A673 (cell line): ENCODE measurements around the gene ARFGAP1. TPM values are rescaled to one million over a fixed set of nuclear protein-coding genes. Genes with fewer than 3 reads are reported as not detected.

Source experiments
- BruUV-seq: library from RNA; stranded (reverse); fragments of 400-500 nt; replicated peaks from 2 replicates; lab custom pipeline; 2021; lab: Mats Ljungman, UMichigan
- CTCF ChIA-PET: fragments of 300-600 bp; sonication (Branson Sonifier 250); formaldehyde crosslinking; loops from one replicate; lab custom pipeline; 2022; ENCODE audit warnings: antibody characterized with exemption; lab: Charles Lee
- POLR2A ChIA-PET: fragments of 300-600 bp; sonication (Branson Sonifier 250); formaldehyde crosslinking; loops from one replicate; lab custom pipeline; 2022; ENCODE audit warnings: antibody characterized with exemption; ENCODE audit not compliant: low non-redundant PET; lab: Charles Lee
- DNase-seq: peaks from one replicate; pipeline ENCODE4 v3.0.0-alpha.2; 2015; ENCODE audit warnings: low spot score
- H3K27ac ChIP-seq: fragments of 200-600 bp; sonication (generic); 2 replicates; pipeline ENCODE4 v1.5.1; 2016; ENCODE audit warnings: mixed run types, low read depth, mild to moderate bottlenecking, mixed read lengths, antibody characterized with exemption, low read length; ENCODE audit not compliant: poor library complexity, severe bottlenecking
- H3K27me3 ChIP-seq: fragments of 200-600 bp; sonication (generic); replicated peaks from 2 replicates; pipeline ENCODE4 v1.6.1; 2017; ENCODE audit warnings: mixed run types, low read depth, mild to moderate bottlenecking, mixed read lengths, antibody characterized with exemption, low read length; ENCODE audit not compliant: insufficient read depth, poor library complexity
- H3K36me3 ChIP-seq: fragments of 200-600 bp; sonication (generic); 2 replicates; pipeline ENCODE4 v1.6.1; 2016; ENCODE audit warnings: mixed run types, mild to moderate bottlenecking, mixed read lengths, antibody characterized with exemption, low read length; ENCODE audit not compliant: insufficient read depth, poor library complexity, severe bottlenecking
- H3K4me1 ChIP-seq: fragments of 200-600 bp; sonication (generic); 2 replicates; pipeline ENCODE4 v1.6.1; 2017; ENCODE audit warnings: mixed run types, mild to moderate bottlenecking, mixed read lengths, antibody characterized with exemption, low read length; ENCODE audit not compliant: insufficient read depth, poor library complexity, severe bottlenecking
- H3K4me3 ChIP-seq: fragments of 200-600 bp; sonication (generic); 2 replicates; pipeline ENCODE4 v1.5.1; 2016; ENCODE audit warnings: low read depth, mixed run types, mild to moderate bottlenecking, mixed read lengths, low read length; ENCODE audit not compliant: poor library complexity, severe bottlenecking
- H3K9me3 ChIP-seq: fragments of 200-600 bp; sonication (generic); 2 replicates; pipeline ENCODE4 v1.6.1; 2016; ENCODE audit warnings: mixed run types, low read depth, mild to moderate bottlenecking, mixed read lengths, antibody characterized with exemption, low read length; ENCODE audit not compliant: poor library complexity, severe bottlenecking
- EZH2 ChIP-seq: fragments of 200-600 bp; sonication (generic); IDR thresholded peaks from 2 replicates; pipeline ENCODE4 v1.6.1; 2017; ENCODE audit warnings: borderline replicate concordance, low read depth, mild to moderate bottlenecking, mixed read lengths, antibody characterized with exemption, low read length; ENCODE audit not compliant: poor library complexity, severe bottlenecking
- intact Hi-C: fragments of 100-400 bp; cut with micrococcal nuclease; formaldehyde crosslinking; loops from one replicate; pipeline ENCODE4 v1.10.0; 2022; ENCODE audit not compliant: unreplicated experiment
- total RNA-seq: library from RNA; stranded (reverse); gene quantifications from 2 replicates; pipeline ENCODE4 v1.2.3, GENCODE V29; 2021
- TF ChIP-seq, protein P1 (sequence below): fragments of 300-800, 200-600 bp; sonication (generic); conservative IDR thresholded peaks from 2 replicates; pipeline ENCODE4 v1.5.1; 2017; ENCODE audit warnings: low read depth, mild to moderate bottlenecking, antibody characterized with exemption, low read length, moderate library complexity, mixed read lengths

Gene ARFGAP1
- total RNA-seq, 1 experiment from 2014 or later, result 90.4 TPM

DNA sequence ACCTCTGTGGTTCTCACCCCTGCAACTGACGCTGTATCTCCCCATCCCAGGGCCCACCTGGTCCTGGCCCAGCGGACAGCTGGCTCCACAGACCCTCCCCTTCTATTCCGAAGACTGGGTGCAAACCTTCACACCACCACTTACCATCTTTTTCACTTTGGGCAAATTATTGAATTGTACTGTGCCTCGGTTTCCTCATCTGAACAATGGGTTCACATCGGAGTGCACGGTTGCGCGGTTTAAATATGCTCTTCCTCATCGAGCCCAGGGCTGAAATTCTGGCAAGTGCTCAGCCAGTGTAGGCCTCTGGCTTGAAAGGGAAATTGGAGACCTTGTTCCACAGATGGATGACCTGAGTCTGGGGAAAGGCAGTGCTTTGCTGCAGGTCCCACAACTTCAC is 2.9 kb upstream of the ARFGAP1 start:
- H3K4me3 ChIP-seq, result no peak overlapping the region
- DNase-seq, result no peak
- H3K27me3 ChIP-seq, result peaks cover 38% of the 10 kb centered on the region
- intact Hi-C loops, result no loop called here
- POLR2A ChIA-PET, result no interaction called here
- TF ChIP-seq, protein P1, sequence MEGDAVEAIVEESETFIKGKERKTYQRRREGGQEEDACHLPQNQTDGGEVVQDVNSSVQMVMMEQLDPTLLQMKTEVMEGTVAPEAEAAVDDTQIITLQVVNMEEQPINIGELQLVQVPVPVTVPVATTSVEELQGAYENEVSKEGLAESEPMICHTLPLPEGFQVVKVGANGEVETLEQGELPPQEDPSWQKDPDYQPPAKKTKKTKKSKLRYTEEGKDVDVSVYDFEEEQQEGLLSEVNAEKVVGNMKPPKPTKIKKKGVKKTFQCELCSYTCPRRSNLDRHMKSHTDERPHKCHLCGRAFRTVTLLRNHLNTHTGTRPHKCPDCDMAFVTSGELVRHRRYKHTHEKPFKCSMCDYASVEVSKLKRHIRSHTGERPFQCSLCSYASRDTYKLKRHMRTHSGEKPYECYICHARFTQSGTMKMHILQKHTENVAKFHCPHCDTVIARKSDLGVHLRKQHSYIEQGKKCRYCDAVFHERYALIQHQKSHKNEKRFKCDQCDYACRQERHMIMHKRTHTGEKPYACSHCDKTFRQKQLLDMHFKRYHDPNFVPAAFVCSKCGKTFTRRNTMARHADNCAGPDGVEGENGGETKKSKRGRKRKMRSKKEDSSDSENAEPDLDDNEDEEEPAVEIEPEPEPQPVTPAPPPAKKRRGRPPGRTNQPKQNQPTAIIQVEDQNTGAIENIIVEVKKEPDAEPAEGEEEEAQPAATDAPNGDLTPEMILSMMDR, result no peak
- TF ChIP-seq EZH2, result no peak
- peaks cover 5% of the 10 kb centered on the region for H3K4me1 ChIP-seq
- H3K9me3 ChIP-seq, result no peaks in the 10 kb centered on the region
- BruUV-seq, result no TSS peak
- CTCF ChIA-PET, result no interaction called here
- no peak overlapping the region for H3K27ac ChIP-seq
- H3K36me3 ChIP-seq, result no peaks in the 10 kb centered on the region

DNA sequence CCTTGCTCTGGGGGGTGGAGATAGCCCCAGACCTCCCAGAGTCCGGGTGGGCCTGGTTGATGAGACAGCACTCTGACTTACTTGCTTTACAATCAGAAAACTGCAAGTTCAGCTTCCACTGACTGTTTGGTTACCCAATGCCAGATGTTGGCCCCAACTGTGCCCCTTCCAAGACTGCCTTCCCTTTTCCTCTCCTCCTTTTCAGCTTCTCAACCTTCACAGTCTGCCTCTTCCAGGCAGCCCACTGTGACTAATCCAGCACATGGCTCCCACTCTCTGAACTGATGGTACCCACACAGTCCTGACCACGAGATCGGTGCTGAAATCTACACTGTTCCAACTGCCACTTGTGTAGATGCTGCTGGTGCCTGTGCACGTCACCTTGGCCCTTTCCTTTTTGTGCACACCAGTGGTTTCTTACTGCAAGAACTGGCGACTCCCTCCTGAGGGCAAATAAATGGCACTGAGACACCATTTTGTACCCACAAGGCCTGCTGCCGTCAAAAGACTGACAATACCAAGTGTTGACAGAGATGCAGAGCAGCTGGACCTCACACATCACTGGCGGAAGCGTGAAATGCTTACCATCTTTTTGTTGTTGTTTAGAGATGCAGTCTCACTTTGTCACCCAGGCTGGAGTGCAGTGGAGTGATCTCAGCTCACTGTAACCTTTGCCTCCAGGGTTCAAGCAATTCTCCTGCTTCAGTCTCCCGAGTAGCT is 1.8 kb upstream of the ARFGAP1 start:
- POLR2A ChIA-PET, result no interaction called here
- CTCF ChIA-PET, result interaction anchor here (0.6 kb wide), 1 partner anchor 27 kb away, joined by 5 read pairs; no protein-coding TSS in a partner anchor
- intact Hi-C loops, result no loop called here

DNA sequence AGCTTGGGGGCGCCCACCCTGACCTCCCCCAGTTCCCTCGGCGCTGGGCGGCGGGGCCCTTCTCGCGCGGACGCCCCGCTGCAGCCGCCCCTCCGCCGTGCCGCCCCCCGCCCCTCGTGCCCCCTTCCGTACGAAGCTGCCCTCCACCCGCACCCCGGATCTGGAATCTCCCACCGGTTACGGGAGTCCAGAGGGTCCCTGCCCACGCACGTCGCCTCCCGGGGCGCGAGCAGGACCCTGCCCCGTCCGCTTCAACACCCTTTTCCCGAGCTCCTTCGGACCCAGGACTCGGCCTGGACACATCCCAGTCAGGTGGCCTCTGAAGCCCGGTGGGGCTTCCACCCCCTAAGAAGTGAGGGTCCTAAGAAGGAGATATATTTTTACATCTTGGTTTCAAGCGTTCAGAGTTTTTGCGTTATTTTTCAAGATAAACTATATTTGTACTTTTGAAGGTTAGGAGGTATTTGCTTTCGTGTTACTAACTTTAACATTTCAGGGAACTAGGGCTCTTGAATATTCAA is 506 bp downstream of the ARFGAP1 start:
- intact Hi-C loops, result no loop called here
- no TSS peak for BruUV-seq
- H3K27me3 ChIP-seq, result peaks cover 6% of the 10 kb centered on the region
- H3K4me3 ChIP-seq, result peak overlapping the region; percentile 93
- H3K36me3 ChIP-seq, result peaks cover 19% of the 10 kb centered on the region
- DNase-seq, result no peak
- ChIA-PET CTCF (interaction anchor here (0.6 kb wide), 1 partner anchor 12 kb away, joined by 5 read pairs; no protein-coding TSS in a partner anchor), POLR2A (no interaction called here)
- TF ChIP-seq EZH2, result no peak
- TF ChIP-seq, protein P1, result no peak
- H3K4me1 ChIP-seq, result peaks cover 5% of the 10 kb centered on the region
- peak overlapping the region; percentile 70 for H3K27ac ChIP-seq
- H3K9me3 ChIP-seq, result no peaks in the 10 kb centered on the region

More for the DNA sequence above, 1.8 kb upstream of the ARFGAP1 start:
- Histone ChIP-seq H3K4me3 (no peak overlapping the region), H3K27ac (no peak overlapping the region), H3K27me3 (peaks cover 27% of the 10 kb centered on the region), H3K4me1 (peaks cover 5% of the 10 kb centered on the region), H3K36me3 (no peaks in the 10 kb centered on the region), H3K9me3 (no peaks in the 10 kb centered on the region)
- no peak for DNase-seq
- TF ChIP-seq EZH2, result no peak
- TF ChIP-seq, protein P1, result no peak
- BruUV-seq, result no TSS peak
